ENCODE data around the gene GLCCI1. TPM values are rescaled to one million over a fixed set of nuclear protein-coding genes. Genes with fewer than 3 reads are reported as not detected.

The GLCCI1 gene
- total RNA-seq (10 to 100 TPM; 43.5 to 44.5 TPM), total RNA-seq (23.3 to 35.4 reads per million in 2 donors)

GRCh38 chr7:7968544-7969305 is at the start of gene GLCCI1:
Gene GLCCI1 (plus strand): TSS chr7:7968796. CDS start chr7:7969351, 555 bp downstream.
- H3K27me3 Mint-ChIP-seq, result no peaks in the 10 kb centered on the region
- peaks cover 15% of the 10 kb centered on the region for H3K4me1 Mint-ChIP-seq

DNA sequence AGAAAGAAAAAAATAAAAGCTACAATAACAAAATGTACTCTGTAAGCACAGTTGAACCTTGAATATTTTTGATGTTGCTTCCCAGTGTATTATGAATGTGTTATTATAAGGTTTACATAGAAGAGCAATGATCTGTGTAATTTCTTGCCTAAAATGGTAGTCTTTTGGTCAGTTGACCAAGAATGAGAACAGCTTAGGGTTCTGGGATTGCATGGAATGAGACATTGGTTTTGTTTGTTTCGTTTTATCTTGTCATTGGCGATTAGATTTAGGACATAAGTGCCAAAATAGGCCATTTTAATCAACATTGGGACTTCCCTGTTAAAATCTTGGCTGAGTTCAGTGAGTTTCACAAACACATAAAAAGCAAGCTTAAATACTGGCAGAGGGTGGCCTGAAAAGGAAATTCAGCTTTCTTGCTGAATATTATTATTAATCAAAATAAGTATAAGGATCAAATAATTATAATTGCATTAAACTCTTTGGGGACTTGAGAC is 49.1 kb upstream of the GLCCI1 start:
- H3K4me3 Mint-ChIP-seq, result no peak overlapping the region
- ATAC-seq (no peak), DNase-seq (no peak)
- H3K27ac Mint-ChIP-seq, result no peak overlapping the region
- peaks cover 27% of the 10 kb centered on the region for H3K4me1 Mint-ChIP-seq
- no peaks in the 10 kb centered on the region for H3K9me3 ChIP-seq (ENCODE audit: control insufficient read depth, low read length, poor library complexity, severe bottlenecking)
- no peaks in the 10 kb centered on the region for H3K27me3 Mint-ChIP-seq
- H3K36me3 Mint-ChIP-seq (ENCODE audit: low read depth), result peaks cover 8% of the 10 kb centered on the region

More at GRCh38 chr7:7968544-7969305, at the start of gene GLCCI1:
- ATAC-seq, result peak; percentile 92
- Mint-ChIP-seq H3K36me3 (ENCODE audit: low read depth) (peaks cover 2% of the 10 kb centered on the region), H3K4me3 (peak within 1 kb of the TSS; percentile 100), H3K27ac (peak within 1 kb of the TSS; percentile 97)
- no peaks in the 10 kb centered on the region for H3K9me3 ChIP-seq (ENCODE audit: control insufficient read depth, low read length, poor library complexity, severe bottlenecking)
- peak; percentile 91 to 93 (median 92) for DNase-seq

DNA sequence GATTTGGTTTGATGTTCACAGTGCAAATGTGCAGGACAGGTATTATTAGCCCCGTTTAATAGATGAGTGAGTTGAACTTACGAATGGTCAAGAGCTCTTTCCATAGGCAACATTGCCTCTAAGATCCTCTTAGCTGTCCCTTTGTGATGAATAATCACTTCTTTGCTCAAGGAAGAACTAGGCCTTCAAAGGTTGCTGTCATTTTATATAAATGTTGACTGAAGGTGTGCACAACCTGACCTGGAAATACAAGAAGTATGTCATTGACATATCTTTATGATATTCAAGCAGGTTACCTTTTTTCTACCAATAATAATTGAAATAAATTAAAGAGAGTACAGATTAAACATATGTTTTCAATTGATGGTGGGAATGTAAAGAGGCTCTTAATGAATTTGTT is 48.5 kb upstream of the GLCCI1 start:
- DNase-seq, result no peak
- Mint-ChIP-seq H3K27ac (peak overlapping the region; percentile 81), H3K4me3 (peak overlapping the region; percentile 76), H3K4me1 (peaks cover 30% of the 10 kb centered on the region), H3K27me3 (no peaks in the 10 kb centered on the region), H3K36me3 (ENCODE audit: low read depth) (peaks cover 8% of the 10 kb centered on the region)
- no peak for ATAC-seq
- H3K9me3 ChIP-seq (ENCODE audit: control insufficient read depth, low read length, poor library complexity, severe bottlenecking), result no peaks in the 10 kb centered on the region

- peak overlapping the region; percentile 81 for H3K27ac Mint-ChIP-seq
Measured at GRCh38 chr7:7920481-7920880, 48.1 kb upstream of the GLCCI1 start.

GRCh38 chr7:7921830-7922229 is 46.8 kb upstream of the GLCCI1 start:
- peaks cover 30% of the 10 kb centered on the region for H3K4me1 Mint-ChIP-seq
- no peak for ATAC-seq
- peak overlapping the region; percentile 81 for H3K27ac Mint-ChIP-seq
- H3K27me3 Mint-ChIP-seq, result no peaks in the 10 kb centered on the region
- H3K36me3 Mint-ChIP-seq (ENCODE audit: low read depth), result peaks cover 5% of the 10 kb centered on the region
- no peak for DNase-seq
- H3K9me3 ChIP-seq (ENCODE audit: control insufficient read depth, low read length, poor library complexity, severe bottlenecking), result no peaks in the 10 kb centered on the region
- peak overlapping the region; percentile 28 for H3K4me3 Mint-ChIP-seq

More at GRCh38 chr7:7920481-7920880, 48.1 kb upstream of the GLCCI1 start:
- Mint-ChIP-seq H3K36me3 (ENCODE audit: low read depth) (peaks cover 8% of the 10 kb centered on the region), H3K4me3 (peak overlapping the region; percentile 76), H3K4me1 (peaks cover 30% of the 10 kb centered on the region), H3K27me3 (no peaks in the 10 kb centered on the region)
- ATAC-seq, result peak; percentile 85
- DNase-seq, result no peak
- no peaks in the 10 kb centered on the region for H3K9me3 ChIP-seq (ENCODE audit: control insufficient read depth, low read length, poor library complexity, severe bottlenecking)

DNA sequence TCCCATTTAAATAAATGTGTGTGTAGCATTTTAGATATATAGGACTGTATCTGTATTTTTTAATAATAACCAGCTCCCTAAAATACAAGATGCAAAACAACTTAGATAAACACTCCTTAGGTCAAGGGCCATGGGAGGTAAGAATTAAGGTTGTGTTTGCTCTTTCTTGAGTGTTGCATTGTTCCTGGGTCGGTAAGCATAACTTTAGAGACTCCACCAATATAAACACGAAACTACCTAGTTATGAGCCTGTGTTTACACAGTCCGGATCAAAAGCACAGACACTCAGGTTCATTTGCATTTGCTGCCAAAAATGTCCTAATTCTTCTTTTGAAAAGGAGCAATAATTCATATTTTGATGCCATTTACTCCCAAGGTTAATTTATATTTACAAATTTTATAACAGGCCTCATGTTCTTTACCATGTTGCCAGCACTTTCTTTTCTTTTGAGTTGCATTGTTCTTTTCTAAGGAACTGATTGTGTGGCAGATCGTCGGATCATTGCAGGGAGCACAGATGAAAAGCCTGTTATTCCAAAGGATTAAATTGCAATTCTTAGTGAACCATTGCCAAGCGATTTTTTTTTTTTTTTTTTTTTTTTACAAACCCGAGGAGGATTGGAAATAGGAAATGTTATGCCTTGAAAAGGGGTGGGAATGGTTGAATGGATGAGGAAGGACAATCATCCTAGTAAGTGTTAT is 45.8 kb upstream of the GLCCI1 start:
- Mint-ChIP-seq H3K36me3 (ENCODE audit: low read depth) (peaks cover 5% of the 10 kb centered on the region), H3K27me3 (no peaks in the 10 kb centered on the region), H3K4me3 (no peak overlapping the region), H3K27ac (no peak overlapping the region), H3K4me1 (peaks cover 30% of the 10 kb centered on the region)
- no peak for DNase-seq
- no peak for ATAC-seq
- H3K9me3 ChIP-seq (ENCODE audit: control insufficient read depth, low read length, poor library complexity, severe bottlenecking), result no peaks in the 10 kb centered on the region

GRCh38 chr7:7923818-7924217 is 44.8 kb upstream of the GLCCI1 start:
- peaks cover 30% of the 10 kb centered on the region for H3K4me1 Mint-ChIP-seq
- peak; percentile 41 for ATAC-seq
- H3K27me3 Mint-ChIP-seq, result no peaks in the 10 kb centered on the region
- peaks cover 5% of the 10 kb centered on the region for H3K36me3 Mint-ChIP-seq (ENCODE audit: low read depth)
- peak overlapping the region; percentile 32 for H3K27ac Mint-ChIP-seq
- no peak for DNase-seq
- peak overlapping the region; percentile 73 for H3K4me3 Mint-ChIP-seq
- H3K9me3 ChIP-seq (ENCODE audit: control insufficient read depth, low read length, poor library complexity, severe bottlenecking), result no peaks in the 10 kb centered on the region

DNA sequence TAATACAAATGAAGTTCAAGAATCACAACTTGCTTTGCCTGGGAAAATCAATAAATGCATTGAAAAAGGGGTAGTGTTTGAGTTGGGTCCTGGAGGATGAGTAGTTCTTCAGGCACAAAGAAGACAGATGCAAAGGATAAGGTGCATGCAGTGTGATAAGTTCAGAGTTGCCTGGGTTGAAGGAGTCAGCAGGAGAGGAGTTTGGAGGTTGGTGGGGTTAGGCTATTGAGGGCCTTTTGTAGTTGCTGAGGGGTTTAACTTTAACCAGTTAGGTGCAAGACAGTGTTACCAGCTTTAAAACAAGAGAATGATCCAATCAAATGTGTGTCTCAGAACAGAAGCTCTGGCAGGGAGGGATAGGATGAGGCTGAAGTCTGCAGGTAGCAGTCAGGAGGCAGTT is 44.3 kb upstream of the GLCCI1 start:
- no peaks in the 10 kb centered on the region for H3K27me3 Mint-ChIP-seq
- no peaks in the 10 kb centered on the region for H3K9me3 ChIP-seq (ENCODE audit: control insufficient read depth, low read length, poor library complexity, severe bottlenecking)
- H3K4me3 Mint-ChIP-seq, result peak overlapping the region; percentile 73
- H3K4me1 Mint-ChIP-seq, result peaks cover 30% of the 10 kb centered on the region
- ATAC-seq (peak; percentile 43), DNase-seq (no peak)
- H3K36me3 Mint-ChIP-seq (ENCODE audit: low read depth), result peaks cover 5% of the 10 kb centered on the region
- H3K27ac Mint-ChIP-seq, result peak overlapping the region; percentile 32

- H3K9me3 ChIP-seq (ENCODE audit: control insufficient read depth, low read length, poor library complexity, severe bottlenecking), result no peaks in the 10 kb centered on the region
- ATAC-seq (no peak), DNase-seq (no peak)
- Mint-ChIP-seq H3K27ac (no peak overlapping the region), H3K4me3 (no peak overlapping the region), H3K36me3 (ENCODE audit: low read depth) (no peaks in the 10 kb centered on the region), H3K4me1 (peaks cover 12% of the 10 kb centered on the region), H3K27me3 (no peaks in the 10 kb centered on the region)
Measured at GRCh38 chr7:7931626-7932025, 37.0 kb upstream of the GLCCI1 start.

DNA sequence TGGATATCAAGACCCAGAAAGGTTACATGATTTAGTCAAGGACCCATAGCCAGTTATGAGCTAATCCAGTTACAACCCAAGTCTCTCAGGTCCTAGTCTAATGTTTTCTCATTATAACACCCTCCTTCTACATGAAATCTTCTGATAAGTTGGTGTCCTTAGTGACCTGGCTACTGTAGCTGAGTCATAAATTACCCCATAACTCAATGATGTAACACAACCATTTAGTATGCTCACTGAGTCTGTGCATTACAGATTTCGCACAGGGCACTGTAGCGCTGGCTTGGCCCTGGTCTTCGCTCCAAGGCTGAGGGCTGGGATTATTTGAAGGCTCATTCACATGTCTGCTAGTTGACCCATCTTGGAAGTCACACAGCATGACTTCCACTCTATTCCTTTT is 36.0 kb upstream of the GLCCI1 start:
- no peaks in the 10 kb centered on the region for H3K27me3 Mint-ChIP-seq
- ATAC-seq (no peak), DNase-seq (no peak)
- no peak overlapping the region for H3K27ac Mint-ChIP-seq
- H3K4me1 Mint-ChIP-seq, result peaks cover 12% of the 10 kb centered on the region
- H3K36me3 Mint-ChIP-seq (ENCODE audit: low read depth), result no peaks in the 10 kb centered on the region
- no peak overlapping the region for H3K4me3 Mint-ChIP-seq
- no peaks in the 10 kb centered on the region for H3K9me3 ChIP-seq (ENCODE audit: control insufficient read depth, low read length, poor library complexity, severe bottlenecking)

DNA sequence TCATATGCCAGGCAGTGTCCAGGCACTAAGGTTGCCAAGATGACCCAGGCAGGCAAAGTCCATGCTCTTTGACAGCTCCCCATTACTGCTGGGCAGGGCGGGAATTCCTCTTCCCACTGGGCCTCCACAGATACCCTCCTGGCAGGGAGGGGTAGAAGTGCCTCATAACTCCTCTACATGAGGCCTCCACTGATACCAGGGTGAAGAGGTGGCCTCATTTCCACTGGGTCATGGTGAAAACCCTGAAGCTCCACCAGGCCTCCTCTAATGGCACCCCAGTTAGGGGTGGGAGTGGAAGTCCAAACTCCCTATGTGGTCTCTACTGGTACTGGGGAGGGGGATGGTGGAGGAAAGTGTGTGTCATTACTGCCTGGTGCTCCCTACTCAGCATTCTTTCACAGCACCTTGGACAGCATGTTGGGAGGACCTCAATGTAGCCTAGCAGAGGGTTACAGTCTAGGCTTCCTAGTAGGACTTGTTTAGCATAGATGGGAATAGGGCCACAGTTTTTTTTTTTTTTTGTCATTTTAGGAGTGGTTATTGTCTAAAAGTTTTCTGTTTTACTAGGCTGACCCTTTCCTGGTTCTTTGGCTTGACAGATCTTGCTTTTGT is 34.6 kb upstream of the GLCCI1 start:
- DNase-seq (no peak), ATAC-seq (no peak)
- H3K4me3 Mint-ChIP-seq, result no peak overlapping the region
- H3K27ac Mint-ChIP-seq, result peak overlapping the region; percentile 65
- peaks cover 12% of the 10 kb centered on the region for H3K4me1 Mint-ChIP-seq
- no peaks in the 10 kb centered on the region for H3K36me3 Mint-ChIP-seq (ENCODE audit: low read depth)
- no peaks in the 10 kb centered on the region for H3K9me3 ChIP-seq (ENCODE audit: control insufficient read depth, low read length, poor library complexity, severe bottlenecking)
- H3K27me3 Mint-ChIP-seq, result no peaks in the 10 kb centered on the region

DNA sequence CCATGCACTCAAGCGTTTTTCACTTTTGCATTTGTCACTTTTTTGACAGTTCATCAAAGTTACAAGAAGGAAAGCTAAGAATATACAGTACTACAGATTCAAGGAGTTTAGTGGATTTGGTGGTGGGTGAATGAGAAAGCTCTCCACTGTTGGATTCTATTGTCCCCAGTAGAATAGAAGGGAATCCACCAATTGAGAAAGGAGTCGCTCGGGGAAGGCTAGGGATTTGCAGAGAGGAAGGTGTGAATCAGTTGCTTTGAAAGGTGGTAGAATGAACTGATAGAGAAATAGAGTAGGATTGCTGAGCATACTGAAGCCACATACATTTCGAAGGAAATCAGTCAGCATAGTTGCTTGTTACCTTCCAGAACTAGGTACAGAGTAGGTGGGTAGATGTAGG is 33.7 kb upstream of the GLCCI1 start:
- Mint-ChIP-seq H3K36me3 (ENCODE audit: low read depth) (no peaks in the 10 kb centered on the region), H3K27me3 (no peaks in the 10 kb centered on the region), H3K4me1 (peaks cover 12% of the 10 kb centered on the region), H3K27ac (peak overlapping the region; percentile 65), H3K4me3 (no peak overlapping the region)
- ATAC-seq, result no peak
- no peak for DNase-seq
- no peaks in the 10 kb centered on the region for H3K9me3 ChIP-seq (ENCODE audit: control insufficient read depth, low read length, poor library complexity, severe bottlenecking)

GRCh38 chr7:7938471-7938870 is 30.1 kb upstream of the GLCCI1 start:
- DNase-seq (no peak), ATAC-seq (no peak)
- H3K9me3 ChIP-seq (ENCODE audit: control insufficient read depth, low read length, poor library complexity, severe bottlenecking), result no peaks in the 10 kb centered on the region
- Mint-ChIP-seq H3K4me3 (no peak overlapping the region), H3K36me3 (ENCODE audit: low read depth) (no peaks in the 10 kb centered on the region), H3K27ac (no peak overlapping the region), H3K27me3 (no peaks in the 10 kb centered on the region), H3K4me1 (peaks cover 22% of the 10 kb centered on the region)
